NCI-H2081 (cell line): ENCODE results near the gene FBXO28.
A peak's percentile ranks its signal among the peaks of the same experiment; 100 is the strongest.
"Not testable (repeated sequence)": the region's sequence is repeated elsewhere in the genome, so short reads cannot be mapped to it uniquely, and the experiment has no call there.

Experiments used
- DNase-seq, 2 experiments: peaks; one replicate each; lab custom pipeline; 2025; lab: John Stamatoyannopoulos, UW

Gene FBXO28

GRCh38 chr1:224113918-224114786 is at the start of gene FBXO28:
TSS of gene FBXO28 (plus strand) at chr1:224114111. CDS start at chr1:224114130, 19 bp downstream.
- DNase-seq: peak; percentile 98

GRCh38 chr1:224064150-224064549 is 49.8 kb upstream of the FBXO28 start:
- DNase-seq: peak; percentile 26 to 54

GRCh38 chr1:224065455-224065854 is 48.5 kb upstream of the FBXO28 start:
- DNase-seq: no peak

- DNase-seq: no peak
Observed at GRCh38 chr1:224067207-224067606, 46.7 kb upstream of the FBXO28 start.

- DNase-seq: no peak
Observed at GRCh38 chr1:224067621-224068457, 46.1 kb upstream of the FBXO28 start.

- no peak for DNase-seq
Observed at GRCh38 chr1:224068458-224069072, 45.3 kb upstream of the FBXO28 start.

GRCh38 chr1:224069138-224069537 is 44.8 kb upstream of the FBXO28 start:
- no peak for DNase-seq

GRCh38 chr1:224070521-224070920 is 43.4 kb upstream of the FBXO28 start:
- DNase-seq: no peak

GRCh38 chr1:224076407-224076806 is 37.5 kb upstream of the FBXO28 start:
- no peak for DNase-seq

GRCh38 chr1:224079644-224080043 is 34.3 kb upstream of the FBXO28 start:
- not testable (repeated sequence) for DNase-seq

- no peak for DNase-seq
Observed at GRCh38 chr1:224080115-224080774, 33.7 kb upstream of the FBXO28 start.

GRCh38 chr1:224081604-224082003 is 32.3 kb upstream of the FBXO28 start:
- no peak for DNase-seq

GRCh38 chr1:224082146-224082545 is 31.8 kb upstream of the FBXO28 start:
- no peak for DNase-seq

- no peak for DNase-seq
Observed at GRCh38 chr1:224084867-224085266, 29.0 kb upstream of the FBXO28 start.

- no peak for DNase-seq
Observed at GRCh38 chr1:224085421-224086108, 28.3 kb upstream of the FBXO28 start.

- DNase-seq: no peak
Observed at GRCh38 chr1:224087286-224087794, 26.6 kb upstream of the FBXO28 start.

- no peak for DNase-seq
Observed at GRCh38 chr1:224089583-224089982, 24.3 kb upstream of the FBXO28 start.

GRCh38 chr1:224090116-224090515 is 23.8 kb upstream of the FBXO28 start:
- no peak for DNase-seq

- DNase-seq: no peak
Observed at GRCh38 chr1:224092111-224092510, 21.8 kb upstream of the FBXO28 start.

- DNase-seq: no peak
Observed at GRCh38 chr1:224092601-224093000, 21.3 kb upstream of the FBXO28 start.

GRCh38 chr1:224095339-224095738 is 18.6 kb upstream of the FBXO28 start:
- no peak for DNase-seq
